ENCODE data around the gene ADGRE1. TPM values are rescaled to one million over a fixed set of nuclear protein-coding genes. Genes with fewer than 3 reads are reported as not detected.

ADGRE1 gene
- polyA plus RNA-seq, 1 donor (not counting 4 experiments of a cell fraction or from before 2014, with no cell fraction given), result not detected

GRCh38 chr19:6911523-6911922 is 24.1 kb downstream of the ADGRE1 start:
- H3K9ac ChIP-seq (ENCODE audit: control insufficient read depth, extremely low read depth, insufficient read depth, low read length), result no peak overlapping the region
- H3K27ac ChIP-seq (ENCODE audit: control insufficient read depth, insufficient read depth, low read length), result no peak overlapping the region
- dilution Hi-C loops (cut with MboI; ENCODE audit: extremely low pct_ligation_motif_present, low sequenced_read_pairs), result no loop called here
- TF ChIP-seq EZH2 (IDR thresholded peaks at IDR 0.05; ENCODE audit: low read length), result no peak
- TF ChIP-seq CTCF (optimal IDR thresholded peaks at IDR 0.05 in 1 of 3, IDR thresholded peaks at IDR 0.05 in 1 of 3, conservative IDR thresholded peaks at IDR 0.05 in 1 of 3; ENCODE audit: extremely low read depth in 1 of 3, insufficient read depth in 2 of 3, low read length in 3 of 3), result no peak
- FAIRE-seq (no peak), DNase-seq (ENCODE audit: low read depth, low spot score) (no peak)
- no peaks in the 10 kb centered on the region for H3K4me1 ChIP-seq (ENCODE audit: control insufficient read depth, extremely low read depth, insufficient read depth, low read length)
- H3K27me3 ChIP-seq (ENCODE audit: control insufficient read depth, extremely low read depth, insufficient read depth, low read length), result no peaks in the 10 kb centered on the region
- no peak overlapping the region for H3K4me2 ChIP-seq (ENCODE audit: control insufficient read depth, extremely low read depth, insufficient read depth, low read depth, low read length)
- H3K9me1 ChIP-seq (ENCODE audit: control insufficient read depth, extremely low read depth, insufficient read depth, low read length), result no peaks in the 10 kb centered on the region
- H2AFZ ChIP-seq (ENCODE audit: control insufficient read depth, low read length), result no peak overlapping the region
- H3K9me3 ChIP-seq (ENCODE audit: control insufficient read depth, low read depth, low read length), result peaks cover 8% of the 10 kb centered on the region
- H3K79me2 ChIP-seq (ENCODE audit: control insufficient read depth, insufficient read depth, low read length), result no peaks in the 10 kb centered on the region
- no peak overlapping the region for H3K4me3 ChIP-seq (ENCODE audit: control insufficient read depth in 2 of 3, extremely low read depth in 1 of 3, insufficient read depth in 2 of 3, low read depth in 1 of 3, low read length in 3 of 3)
- no peaks in the 10 kb centered on the region for H4K20me1 ChIP-seq (ENCODE audit: control insufficient read depth, extremely low read depth, insufficient read depth, low read length)
- H3K36me3 ChIP-seq (ENCODE audit: control insufficient read depth in 2 of 2, extremely low read depth in 1 of 2, insufficient read depth in 2 of 2, low read length in 2 of 2), result no peaks in the 10 kb centered on the region

GRCh38 chr19:6914321-6914720 is 26.9 kb downstream of the ADGRE1 start:
- H3K36me3 ChIP-seq (ENCODE audit: control insufficient read depth in 2 of 2, extremely low read depth in 1 of 2, insufficient read depth in 2 of 2, low read length in 2 of 2), result no peaks in the 10 kb centered on the region
- no peaks in the 10 kb centered on the region for H3K79me2 ChIP-seq (ENCODE audit: control insufficient read depth, insufficient read depth, low read length)
- FAIRE-seq, result no peak
- no peaks in the 10 kb centered on the region for H3K27me3 ChIP-seq (ENCODE audit: control insufficient read depth, extremely low read depth, insufficient read depth, low read length)
- no peak overlapping the region for H2AFZ ChIP-seq (ENCODE audit: control insufficient read depth, low read length)
- peaks cover 4% of the 10 kb centered on the region for H3K9me3 ChIP-seq (ENCODE audit: control insufficient read depth, low read depth, low read length)
- no peak overlapping the region for H3K4me2 ChIP-seq (ENCODE audit: control insufficient read depth, extremely low read depth, insufficient read depth, low read depth, low read length)
- DNase-seq (ENCODE audit: low read depth, low spot score), result no peak
- H3K9me1 ChIP-seq (ENCODE audit: control insufficient read depth, extremely low read depth, insufficient read depth, low read length), result no peaks in the 10 kb centered on the region
- dilution Hi-C loops (cut with MboI; ENCODE audit: extremely low pct_ligation_motif_present, low sequenced_read_pairs), result no loop called here
- H3K4me1 ChIP-seq (ENCODE audit: control insufficient read depth, extremely low read depth, insufficient read depth, low read length), result no peaks in the 10 kb centered on the region
- TF ChIP-seq EZH2 (IDR thresholded peaks at IDR 0.05; ENCODE audit: low read length) (no peak), CTCF (optimal IDR thresholded peaks at IDR 0.05 in 1 of 3, IDR thresholded peaks at IDR 0.05 in 1 of 3, conservative IDR thresholded peaks at IDR 0.05 in 1 of 3; ENCODE audit: extremely low read depth in 1 of 3, insufficient read depth in 2 of 3, low read length in 3 of 3) (no peak)
- H4K20me1 ChIP-seq (ENCODE audit: control insufficient read depth, extremely low read depth, insufficient read depth, low read length), result no peaks in the 10 kb centered on the region
- H3K27ac ChIP-seq (ENCODE audit: control insufficient read depth, insufficient read depth, low read length), result no peak overlapping the region
- H3K4me3 ChIP-seq (ENCODE audit: control insufficient read depth in 2 of 3, extremely low read depth in 1 of 3, insufficient read depth in 2 of 3, low read depth in 1 of 3, low read length in 3 of 3), result no peak overlapping the region
- no peak overlapping the region for H3K9ac ChIP-seq (ENCODE audit: control insufficient read depth, extremely low read depth, insufficient read depth, low read length)

Data from keratinocyte (primary cell).